Right lobe of liver (tissue), 6 donors: ENCODE results near the gene ASAP2. TPM values are rescaled to one million over a fixed set of nuclear protein-coding genes. Genes with fewer than 3 reads are reported as not detected.

ENCODE experiments used
- ATAC-seq, 4 donors: fragments of 200-7000 bp; cut with Tn5 transposase; one replicate each; pipeline ENCODE4 v1.9.1; 2020; ENCODE audit warnings: mild to moderate bottlenecking in 4 of 4, moderate library complexity in 4 of 4
- DNase-seq, 3 donors: peaks; one replicate each; pipeline ENCODE4 v3.0.0-alpha.2; 2020
- H3K27ac ChIP-seq, 3 donors: fragments of 200-600 bp; one replicate each; pipeline ENCODE4 v1.8.0; 2022
- H3K27me3 ChIP-seq, 2 donors: fragments of 200-600 bp; one replicate each; pipeline ENCODE4 v1.8.0; 2022
- H3K36me3 ChIP-seq, 4 donors: fragments of 200-600 bp; sonication (generic) in 1 of 4; one replicate each; pipeline versions ENCODE4 v1.5.1 to v1.8.0; 2017 to 2022; ENCODE audit warnings: control low read depth in 1 of 4
- H3K4me1 ChIP-seq, 4 donors: fragments of 200-600 bp; sonication (generic) in 1 of 4; one replicate each; pipeline versions ENCODE4 v1.5.1 to v1.8.0; 2017 to 2022; ENCODE audit warnings: control low read depth in 1 of 4
- H3K4me3 ChIP-seq, 3 donors: fragments of 200-600 bp; one replicate each; pipeline ENCODE4 v1.8.0; 2022
- H3K9me3 ChIP-seq, 4 donors: fragments of 200-600 bp; sonication (generic) in 1 of 4; one replicate each; pipeline versions ENCODE4 v1.5.1 to v1.8.0; 2017 to 2022; ENCODE audit warnings: control low read depth in 1 of 4
- CTCF ChIP-seq, 4 donors: fragments of 200-600 bp in 3 of 4; fragments of 450-650 bp in 1 of 4; IDR thresholded peaks; one replicate each; pipeline versions ENCODE4 v1.5.1 to v1.8.0; 2016 to 2022; ENCODE audit warnings: antibody characterized with exemption in 4 of 4, mild to moderate bottlenecking in 2 of 4
- POLR2A ChIP-seq: fragments of 450-650 bp; IDR thresholded peaks from one replicate; pipeline ENCODE4 v1.6.1; 2017; ENCODE audit warnings: antibody characterized with exemption, mild to moderate bottlenecking
- WGBS: methylation state at CpG from one replicate; pipeline ENCODE4 v1.1.6; 2018; ENCODE audit warnings: low coverage, low lambda C conversion rate; ENCODE audit not compliant: insufficient coverage; ENCODE audit errors: missing lambda C conversion rate; 5-methylcytosine and 5-hydroxymethylcytosine counted together
- intact Hi-C, 2 donors: fragments of 100-400 bp; cut with DNase I; formaldehyde crosslinking; loops; one replicate each; pipeline versions ENCODE4 v1.11.2 to v1.14.1; 2022
- total RNA-seq, 6 experiments: library from RNA; depleted of rRNA in 2 of 6; stranded (reverse); fragments of >200 nt in 2 of 6; fragmentation: NEBNext Ultra II Directional in 3 of 6; extraction: Animal tissue kit (Norgen Biotek cat#: 25700) in 3 of 6; gene quantifications; one replicate each; pipeline versions ENCODE4 v1.1.0 to v1.2.4, GENCODE V29; 2016 to 2023
- donor health status: DM: no; HTN: yes; CAD: no.
- donor health status: DM: no; HTN: no; CAD: no.
- donor health status: DM: no; HTN: no; CAD: no.
- donor health status: DM: no; HTN: yes; CAD: no.
- donor health status: DM: no; HTN: yes; CAD: no.

The ASAP2 gene
- total RNA-seq, 6 experiments from 2014 or later = 2.4 to 5.2 (median 3.9) TPM

- WGBS = no CpG with 5 or more reads among the region's 16 CpGs
- no peaks in the 10 kb centered on the region for H3K27me3 ChIP-seq
- DNase-seq (no peak), ATAC-seq (no peak)
- no peak for TF ChIP-seq CTCF (IDR thresholded peaks at IDR 0.05)
- no peak for TF ChIP-seq POLR2A
- H3K27ac ChIP-seq = no peak overlapping the region
- H3K4me1 ChIP-seq = no peaks in the 10 kb centered on the region
- H3K36me3 ChIP-seq = peaks cover 0 to 15% (median 0%) of the 10 kb centered on the region in 4 donors
- intact Hi-C loops = no loop called here
- no peak overlapping the region for H3K4me3 ChIP-seq
- H3K9me3 ChIP-seq = no peaks in the 10 kb centered on the region
Measured at GRCh38 chr2:9415516-9416169, 209.0 kb downstream of the ASAP2 start.

- WGBS = 86% methylated on average over 8 of the region's 9 CpGs
- H3K27me3 ChIP-seq = no peaks in the 10 kb centered on the region
- no peak for TF ChIP-seq POLR2A
- no peak for TF ChIP-seq CTCF (IDR thresholded peaks at IDR 0.05)
- no peak overlapping the region for H3K27ac ChIP-seq
- intact Hi-C loops = no loop called here
- DNase-seq = no peak
- ATAC-seq = no peak
- no peaks in the 10 kb centered on the region for H3K9me3 ChIP-seq
- H3K36me3 ChIP-seq = peaks cover 0 to 8% (median 0%) of the 10 kb centered on the region in 4 donors
- H3K4me3 ChIP-seq = no peak overlapping the region
- no peaks in the 10 kb centered on the region for H3K4me1 ChIP-seq
Measured at GRCh38 chr2:9416267-9416961, 209.8 kb downstream of the ASAP2 start.

- Histone ChIP-seq H3K27me3 (no peaks in the 10 kb centered on the region), H3K4me3 (no peak overlapping the region), H3K4me1 (no peaks in the 10 kb centered on the region), H3K9me3 (no peaks in the 10 kb centered on the region), H3K27ac (no peak overlapping the region), H3K36me3 (peaks cover 0 to 2% (median 0%) of the 10 kb centered on the region in 4 donors)
- intact Hi-C loops = no loop called here
- WGBS = 95% methylated on average over 6 of the region's 7 CpGs
- TF ChIP-seq CTCF (IDR thresholded peaks at IDR 0.05) (no peak), POLR2A (no peak)
- ATAC-seq (no peak), DNase-seq (no peak)
Measured at GRCh38 chr2:9416962-9417316, 210.3 kb downstream of the ASAP2 start.

- Histone ChIP-seq H3K9me3 (no peaks in the 10 kb centered on the region), H3K4me3 (no peak overlapping the region), H3K36me3 (no peaks in the 10 kb centered on the region), H3K4me1 (peaks cover 0 to 5% (median 0%) of the 10 kb centered on the region in 4 donors), H3K27me3 (no peaks in the 10 kb centered on the region), H3K27ac (no peak overlapping the region)
- DNase-seq (no peak), ATAC-seq (no peak)
- 82% methylated on average over 2 of the region's 3 CpGs for WGBS
- no peak for TF ChIP-seq POLR2A
- no peak for TF ChIP-seq CTCF (IDR thresholded peaks at IDR 0.05)
- intact Hi-C loops = no loop called here
Measured at GRCh38 chr2:9417725-9418124, 211.1 kb downstream of the ASAP2 start.
